Measurements from ENCODE around the gene BRIP1.

BRIP1 gene

DNA sequence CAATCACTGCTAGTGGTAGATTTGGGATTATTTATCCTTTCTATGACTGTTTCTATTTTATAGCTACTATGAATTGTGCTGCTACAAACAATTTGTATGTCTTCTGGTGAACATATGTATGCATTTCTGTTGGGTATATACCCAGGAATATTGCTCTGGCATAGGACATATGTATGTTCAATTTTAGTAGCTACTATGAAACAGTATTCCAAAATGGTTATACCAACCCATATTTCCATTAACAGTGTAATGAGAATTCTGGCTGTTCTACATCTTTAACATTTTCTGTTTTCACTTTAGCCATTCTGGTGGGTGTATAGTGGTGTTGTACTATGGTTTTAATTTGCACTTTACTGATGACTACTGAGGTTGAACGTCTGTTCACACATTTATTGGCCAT is 214.7 kb downstream of the BRIP1 start:
- H3K4me1 ChIP-seq (ENCODE audit: control insufficient read depth, low read depth, low read length): no peaks in the 10 kb centered on the region
- H3K9ac ChIP-seq (ENCODE audit: low read length): no peak overlapping the region
- H3K36me3 ChIP-seq (ENCODE audit: control insufficient read depth, low read depth, low read length): no peaks in the 10 kb centered on the region
- no peak overlapping the region for H3K4me3 ChIP-seq (ENCODE audit: low read length)
- no peaks in the 10 kb centered on the region for H3K27me3 ChIP-seq (ENCODE audit: control insufficient read depth, insufficient read depth, low read length)
- H3K27ac ChIP-seq (ENCODE audit: low read length): no peak overlapping the region
- no peaks in the 10 kb centered on the region for H3K9me3 ChIP-seq (ENCODE audit: control insufficient read depth, low read depth, low read length)

DNA sequence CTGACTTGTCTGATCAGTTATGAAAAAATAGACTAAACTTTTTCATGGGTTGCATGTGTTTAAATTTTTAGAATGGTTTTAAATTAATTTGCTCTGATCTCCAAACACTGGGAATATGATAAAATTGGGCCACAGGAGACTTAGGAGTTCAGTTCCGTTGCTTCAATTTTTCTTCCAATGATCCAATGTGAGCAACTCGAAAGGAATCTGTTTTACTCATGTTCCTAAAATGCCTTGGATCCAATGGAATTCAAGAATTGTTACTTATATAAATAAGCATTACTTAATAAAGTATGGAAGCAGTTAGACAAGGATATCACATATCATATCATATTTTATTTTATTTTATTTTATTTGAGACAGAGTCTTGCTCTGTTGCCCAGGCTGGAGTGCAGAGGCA is 216.3 kb downstream of the BRIP1 start:
- no peak overlapping the region for H3K9ac ChIP-seq (ENCODE audit: low read length)
- no peaks in the 10 kb centered on the region for H3K36me3 ChIP-seq (ENCODE audit: control insufficient read depth, low read depth, low read length)
- no peaks in the 10 kb centered on the region for H3K9me3 ChIP-seq (ENCODE audit: control insufficient read depth, low read depth, low read length)
- no peak overlapping the region for H3K27ac ChIP-seq (ENCODE audit: low read length)
- H3K4me3 ChIP-seq (ENCODE audit: low read length): no peak overlapping the region
- H3K27me3 ChIP-seq (ENCODE audit: control insufficient read depth, insufficient read depth, low read length): no peaks in the 10 kb centered on the region
- H3K4me1 ChIP-seq (ENCODE audit: control insufficient read depth, low read depth, low read length): no peaks in the 10 kb centered on the region

- no peak overlapping the region for H3K27ac ChIP-seq (ENCODE audit: low read length)
- no peak overlapping the region for H3K4me3 ChIP-seq (ENCODE audit: low read length)
- H3K9ac ChIP-seq (ENCODE audit: low read length): no peak overlapping the region
- no peaks in the 10 kb centered on the region for H3K27me3 ChIP-seq (ENCODE audit: control insufficient read depth, insufficient read depth, low read length)
- H3K4me1 ChIP-seq (ENCODE audit: control insufficient read depth, low read depth, low read length): no peaks in the 10 kb centered on the region
- H3K36me3 ChIP-seq (ENCODE audit: control insufficient read depth, low read depth, low read length): no peaks in the 10 kb centered on the region
- no peaks in the 10 kb centered on the region for H3K9me3 ChIP-seq (ENCODE audit: control insufficient read depth, low read depth, low read length)
Observed at GRCh38 chr17:61646482-61646881, 216.8 kb downstream of the BRIP1 start.

DNA sequence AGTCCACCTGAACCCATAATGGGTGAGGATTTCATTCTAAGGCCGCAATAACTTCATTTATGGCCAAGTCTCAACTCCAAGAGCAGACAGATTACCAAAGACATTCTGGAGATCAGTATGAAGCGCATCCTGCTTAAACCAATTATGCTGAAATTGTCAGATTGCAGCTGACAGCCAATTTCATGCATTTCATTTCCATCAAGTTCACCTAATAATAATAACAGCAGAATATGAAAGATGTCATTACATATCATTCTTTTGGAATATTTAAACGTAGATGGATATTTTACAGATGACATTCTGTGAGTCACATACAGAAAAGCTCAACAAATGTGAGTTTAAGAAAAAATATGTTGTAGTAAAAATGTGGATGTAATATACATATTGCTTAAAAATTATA is 217.4 kb downstream of the BRIP1 start:
- H3K27ac ChIP-seq (ENCODE audit: low read length): no peak overlapping the region
- H3K9ac ChIP-seq (ENCODE audit: low read length): no peak overlapping the region
- H3K27me3 ChIP-seq (ENCODE audit: control insufficient read depth, insufficient read depth, low read length): no peaks in the 10 kb centered on the region
- no peak overlapping the region for H3K4me3 ChIP-seq (ENCODE audit: low read length)
- H3K4me1 ChIP-seq (ENCODE audit: control insufficient read depth, low read depth, low read length): no peaks in the 10 kb centered on the region
- no peaks in the 10 kb centered on the region for H3K36me3 ChIP-seq (ENCODE audit: control insufficient read depth, low read depth, low read length)
- no peaks in the 10 kb centered on the region for H3K9me3 ChIP-seq (ENCODE audit: control insufficient read depth, low read depth, low read length)

DNA sequence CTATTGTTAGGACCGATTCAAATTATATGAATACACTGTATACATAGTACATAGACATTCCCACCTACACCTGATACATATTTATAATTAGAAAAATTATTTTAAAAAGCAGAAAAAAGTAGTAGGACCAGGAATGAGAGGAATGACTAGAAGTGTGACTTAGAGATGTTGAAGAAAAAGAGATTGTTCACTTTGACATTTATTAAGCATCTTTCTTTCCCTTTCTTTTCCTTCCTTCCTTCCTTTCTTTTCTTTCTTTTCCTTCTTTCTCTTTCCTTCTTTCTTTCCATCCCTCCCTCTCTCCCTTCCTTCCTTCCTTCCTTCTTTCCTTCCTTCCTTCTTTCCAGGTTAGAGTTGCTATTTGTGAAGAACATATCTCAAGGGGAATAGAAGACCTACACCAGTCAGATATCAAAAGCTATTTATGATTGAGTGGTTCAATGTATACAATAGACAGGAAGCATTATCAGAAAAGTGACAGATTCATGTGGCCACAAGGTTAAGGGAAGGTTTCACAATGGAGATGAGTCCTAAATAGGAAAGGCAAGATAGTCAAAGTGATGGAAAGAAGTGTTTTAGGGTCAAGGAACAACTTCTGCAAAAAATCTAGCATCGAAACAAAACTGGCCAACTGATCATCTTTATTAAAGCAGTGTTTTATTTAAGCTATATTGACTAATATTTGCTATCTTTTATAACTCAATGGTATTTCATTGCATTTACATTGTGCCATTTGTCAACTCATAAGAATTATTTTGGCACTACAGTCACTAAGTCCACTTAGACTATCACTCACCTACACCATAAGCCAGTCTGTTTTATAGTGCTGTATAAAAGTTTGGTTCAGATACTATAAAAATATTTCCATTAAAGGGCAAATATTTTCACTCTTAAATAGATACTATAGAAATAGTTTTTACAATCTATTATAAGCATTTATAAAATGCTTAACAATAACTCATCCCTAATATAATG is 218.2 kb downstream of the BRIP1 start:
- H3K27ac ChIP-seq (ENCODE audit: low read length): no peak overlapping the region
- no peak overlapping the region for H3K4me3 ChIP-seq (ENCODE audit: low read length)
- H3K4me1 ChIP-seq (ENCODE audit: control insufficient read depth, low read depth, low read length): no peaks in the 10 kb centered on the region
- H3K27me3 ChIP-seq (ENCODE audit: control insufficient read depth, insufficient read depth, low read length): no peaks in the 10 kb centered on the region
- no peak overlapping the region for H3K9ac ChIP-seq (ENCODE audit: low read length)
- no peaks in the 10 kb centered on the region for H3K36me3 ChIP-seq (ENCODE audit: control insufficient read depth, low read depth, low read length)
- H3K9me3 ChIP-seq (ENCODE audit: control insufficient read depth, low read depth, low read length): no peaks in the 10 kb centered on the region

DNA sequence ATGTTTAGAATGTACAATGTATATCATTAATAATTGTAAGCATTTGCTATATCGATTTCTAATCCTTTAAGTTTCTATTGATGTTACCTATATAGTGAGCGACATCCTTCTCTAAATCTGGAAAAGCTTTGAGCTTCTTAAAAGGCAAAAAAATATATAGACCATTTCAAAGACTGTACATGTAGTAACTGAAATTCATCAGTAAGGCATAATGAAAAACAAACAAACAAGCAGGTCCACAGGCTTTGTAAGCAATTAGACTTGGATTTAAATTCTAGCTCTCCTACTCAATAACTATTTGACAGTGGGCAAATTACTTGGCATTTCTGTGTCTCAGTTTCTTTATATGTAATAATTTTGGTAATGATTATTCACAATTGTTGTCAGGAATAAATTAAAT is 220.6 kb downstream of the BRIP1 start:
- no peak overlapping the region for H3K27ac ChIP-seq (ENCODE audit: low read length)
- H3K9me3 ChIP-seq (ENCODE audit: control insufficient read depth, low read depth, low read length): no peaks in the 10 kb centered on the region
- no peak overlapping the region for H3K9ac ChIP-seq (ENCODE audit: low read length)
- H3K36me3 ChIP-seq (ENCODE audit: control insufficient read depth, low read depth, low read length): no peaks in the 10 kb centered on the region
- H3K4me1 ChIP-seq (ENCODE audit: control insufficient read depth, low read depth, low read length): no peaks in the 10 kb centered on the region
- H3K27me3 ChIP-seq (ENCODE audit: control insufficient read depth, insufficient read depth, low read length): no peaks in the 10 kb centered on the region
- H3K4me3 ChIP-seq (ENCODE audit: low read length): no peak overlapping the region

DNA sequence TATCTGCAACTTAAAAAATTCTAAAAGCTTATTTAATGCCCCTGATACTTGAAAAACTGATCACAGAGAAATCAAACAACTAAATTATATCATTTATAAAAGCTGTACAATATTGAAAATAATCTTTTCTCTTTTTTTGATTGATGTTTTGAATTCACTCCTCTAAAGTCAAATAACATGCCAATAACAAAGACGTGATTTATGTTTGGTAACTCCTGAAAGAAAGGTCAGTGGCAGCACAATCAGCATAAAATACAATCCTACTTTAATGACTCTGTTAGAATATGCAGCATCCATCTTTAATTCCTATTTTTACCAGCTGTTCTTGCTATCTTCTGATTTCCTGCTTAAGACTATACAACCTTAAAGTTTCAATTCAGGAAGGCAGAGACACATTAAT is 221.6 kb downstream of the BRIP1 start:
- Histone ChIP-seq H3K9ac (ENCODE audit: low read length) (no peak overlapping the region), H3K27ac (ENCODE audit: low read length) (no peak overlapping the region), H3K36me3 (ENCODE audit: control insufficient read depth, low read depth, low read length) (no peaks in the 10 kb centered on the region), H3K27me3 (ENCODE audit: control insufficient read depth, insufficient read depth, low read length) (no peaks in the 10 kb centered on the region), H3K4me1 (ENCODE audit: control insufficient read depth, low read depth, low read length) (no peaks in the 10 kb centered on the region), H3K4me3 (ENCODE audit: low read length) (no peak overlapping the region), H3K9me3 (ENCODE audit: control insufficient read depth, low read depth, low read length) (no peaks in the 10 kb centered on the region)

DNA sequence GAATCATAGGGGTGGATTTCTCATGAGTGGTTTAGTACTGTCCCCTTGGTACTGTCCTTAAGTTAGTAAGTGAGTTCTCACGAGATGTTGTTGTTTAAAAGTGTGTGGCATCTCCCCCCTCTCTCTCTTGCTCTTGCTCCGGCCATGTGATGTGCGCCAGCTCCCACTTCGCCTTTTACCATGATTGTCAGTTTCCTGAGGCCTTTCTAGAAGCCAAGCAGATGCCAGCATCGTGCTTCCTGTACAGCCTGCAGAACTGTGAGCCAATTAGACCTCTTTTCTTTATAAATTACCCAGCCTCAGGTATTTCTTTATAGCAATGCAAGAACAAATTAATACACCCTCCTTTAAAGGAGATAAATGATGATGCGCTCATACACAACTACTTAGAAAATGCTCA is 222.2 kb downstream of the BRIP1 start:
- Histone ChIP-seq H3K9ac (ENCODE audit: low read length) (no peak overlapping the region), H3K4me1 (ENCODE audit: control insufficient read depth, low read depth, low read length) (no peaks in the 10 kb centered on the region), H3K9me3 (ENCODE audit: control insufficient read depth, low read depth, low read length) (no peaks in the 10 kb centered on the region)

GRCh38 chr17:61639818-61640217 is 223.5 kb downstream of the BRIP1 start:
- no peaks in the 10 kb centered on the region for H3K36me3 ChIP-seq (ENCODE audit: control insufficient read depth, low read depth, low read length)
- no peaks in the 10 kb centered on the region for H3K27me3 ChIP-seq (ENCODE audit: control insufficient read depth, insufficient read depth, low read length)
- no peaks in the 10 kb centered on the region for H3K4me1 ChIP-seq (ENCODE audit: control insufficient read depth, low read depth, low read length)

More for the DNA sequence above, 222.2 kb downstream of the BRIP1 start:
- Histone ChIP-seq H3K27ac (ENCODE audit: low read length) (no peak overlapping the region), H3K4me3 (ENCODE audit: low read length) (no peak overlapping the region), H3K36me3 (ENCODE audit: control insufficient read depth, low read depth, low read length) (no peaks in the 10 kb centered on the region), H3K27me3 (ENCODE audit: control insufficient read depth, insufficient read depth, low read length) (no peaks in the 10 kb centered on the region)

DNA sequence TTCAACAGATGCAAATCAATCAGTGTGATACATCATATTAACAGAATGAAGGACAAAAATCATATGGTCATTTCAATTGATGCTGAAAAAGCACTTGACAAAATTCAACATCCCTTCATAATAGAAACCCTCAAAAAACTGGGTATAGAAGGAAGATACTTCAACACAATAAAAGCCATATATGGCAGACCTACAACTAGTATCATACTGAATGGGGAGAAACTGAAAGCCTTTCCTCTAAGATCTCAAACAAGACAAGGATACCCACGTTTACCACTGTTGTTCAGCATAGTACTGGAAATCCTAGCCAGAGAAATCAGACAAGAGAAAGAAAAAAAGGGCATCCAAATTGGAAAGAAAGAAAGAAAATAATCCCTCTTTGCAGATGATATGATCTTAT is 225.2 kb downstream of the BRIP1 start:
- no peak overlapping the region for H3K9ac ChIP-seq (ENCODE audit: low read length)
- no peak overlapping the region for H3K4me3 ChIP-seq (ENCODE audit: low read length)
- no peaks in the 10 kb centered on the region for H3K27me3 ChIP-seq (ENCODE audit: control insufficient read depth, insufficient read depth, low read length)
- no peaks in the 10 kb centered on the region for H3K36me3 ChIP-seq (ENCODE audit: control insufficient read depth, low read depth, low read length)
- no peak overlapping the region for H3K27ac ChIP-seq (ENCODE audit: low read length)
- H3K9me3 ChIP-seq (ENCODE audit: control insufficient read depth, low read depth, low read length): no peaks in the 10 kb centered on the region
- H3K4me1 ChIP-seq (ENCODE audit: control insufficient read depth, low read depth, low read length): no peaks in the 10 kb centered on the region

More at GRCh38 chr17:61639818-61640217, 223.5 kb downstream of the BRIP1 start:
- Histone ChIP-seq H3K4me3 (ENCODE audit: low read length) (no peak overlapping the region), H3K9ac (ENCODE audit: low read length) (no peak overlapping the region), H3K9me3 (ENCODE audit: control insufficient read depth, low read depth, low read length) (no peaks in the 10 kb centered on the region), H3K27ac (ENCODE audit: low read length) (no peak overlapping the region)

- Histone ChIP-seq H3K9ac (ENCODE audit: low read length) (no peak overlapping the region), H3K9me3 (ENCODE audit: control insufficient read depth, low read depth, low read length) (no peaks in the 10 kb centered on the region), H3K27me3 (ENCODE audit: control insufficient read depth, insufficient read depth, low read length) (no peaks in the 10 kb centered on the region), H3K27ac (ENCODE audit: low read length) (no peak overlapping the region), H3K4me3 (ENCODE audit: low read length) (no peak overlapping the region), H3K36me3 (ENCODE audit: control insufficient read depth, low read depth, low read length) (no peaks in the 10 kb centered on the region), H3K4me1 (ENCODE audit: control insufficient read depth, low read depth, low read length) (no peaks in the 10 kb centered on the region)
Observed at GRCh38 chr17:61635913-61636432, 227.4 kb downstream of the BRIP1 start.
